Ascending aorta (tissue), 2 donors: Measurements from ENCODE around the gene ZBTB49. TPM values are rescaled to one million over a fixed set of nuclear protein-coding genes. Genes with fewer than 3 reads are reported as not detected.

Experiments
- DNase-seq, 2 donors: peaks; one replicate each; pipeline ENCODE4 v3.0.0-alpha.2; 2019; ENCODE audit warnings: low spot score in 2 of 2
- H3K27ac ChIP-seq, 2 donors: fragments of 200-600 bp; sonication (generic); one replicate each; pipeline ENCODE4 v1.5.1; 2016 to 2017; ENCODE audit warnings: mild to moderate bottlenecking in 1 of 2
- H3K27me3 ChIP-seq: fragments of 200-600 bp; sonication (generic); one replicate; pipeline ENCODE4 v1.5.1; 2017
- H3K36me3 ChIP-seq, 2 donors: fragments of 200-600 bp; sonication (generic); one replicate each; pipeline ENCODE4 v1.5.1; 2016
- H3K4me1 ChIP-seq, 2 donors: fragments of 200-600 bp; sonication (generic); one replicate each; pipeline ENCODE4 v1.5.1; 2016 to 2017; ENCODE audit warnings: mild to moderate bottlenecking in 1 of 2
- H3K4me3 ChIP-seq, 2 donors: fragments of 200-600 bp; sonication (generic); one replicate each; pipeline ENCODE4 v1.5.1; 2016 to 2017; ENCODE audit warnings: mild to moderate bottlenecking in 1 of 2
- H3K9me3 ChIP-seq, 2 donors: fragments of 200-600 bp; sonication (generic); one replicate each; pipeline ENCODE4 v1.5.1; 2016
- intact Hi-C: fragments of 100-400 bp; cut with DNase I; formaldehyde crosslinking; loops from one replicate; pipeline ENCODE4 v1.15.1; 2023
- total RNA-seq: library from RNA; depleted of rRNA; stranded (reverse); fragments of >200 nt; gene quantifications from one replicate; pipeline ENCODE4 v1.1.0, GENCODE V29; 2016
- TF ChIP-seq, protein P1 (sequence below), 3 experiments: fragments of 200-600 bp in 2 of 3; fragments of 450-650 bp in 1 of 3; sonication (generic) in 2 of 3; IDR thresholded peaks; one replicate each; pipeline ENCODE4 v1.5.1; 2016 to 2019; ENCODE audit warnings: antibody characterized with exemption in 3 of 3, mild to moderate bottlenecking in 1 of 3, moderate library complexity in 1 of 3

Gene ZBTB49
- total RNA-seq, 1 donor from 2014 or later = not detected

DNA sequence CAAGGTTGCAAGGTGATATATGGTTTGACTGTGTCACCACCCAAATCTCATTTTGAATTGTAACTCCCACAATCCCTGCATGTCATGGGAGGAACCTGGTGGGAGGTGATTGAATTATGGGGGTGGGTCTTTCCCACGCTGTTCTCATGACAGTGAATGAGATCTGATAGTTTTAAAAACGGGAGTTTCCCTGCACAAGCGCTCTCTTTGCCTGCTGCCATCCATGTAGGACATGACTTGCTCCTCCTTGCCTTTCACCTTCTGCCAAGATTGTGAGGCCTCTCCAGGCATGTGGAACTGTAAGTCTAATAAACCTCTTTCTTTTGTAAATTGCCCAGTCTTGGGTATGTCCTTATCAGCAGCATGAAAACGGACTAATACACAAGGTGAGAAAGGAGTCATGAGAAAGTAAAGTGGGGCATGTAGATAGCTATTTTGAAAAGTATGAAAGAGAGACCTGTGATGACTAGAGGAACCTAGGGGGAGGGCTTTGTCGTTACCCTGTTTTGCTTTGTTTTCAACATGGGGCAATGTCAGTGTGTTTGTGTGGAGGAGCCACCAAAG lies 6.3 kb downstream of the ZBTB49 start:
- Histone ChIP-seq H3K27me3 (no peaks in the 10 kb centered on the region), H3K27ac (no peak overlapping the region), H3K4me1 (no peaks in the 10 kb centered on the region), H3K4me3 (no peak overlapping the region), H3K36me3 (peaks cover 0 to 4% of the 10 kb centered on the region in 2 donors), H3K9me3 (no peaks in the 10 kb centered on the region)
- intact Hi-C loops = no loop called here
- no peak for DNase-seq
- TF ChIP-seq, protein P1, sequence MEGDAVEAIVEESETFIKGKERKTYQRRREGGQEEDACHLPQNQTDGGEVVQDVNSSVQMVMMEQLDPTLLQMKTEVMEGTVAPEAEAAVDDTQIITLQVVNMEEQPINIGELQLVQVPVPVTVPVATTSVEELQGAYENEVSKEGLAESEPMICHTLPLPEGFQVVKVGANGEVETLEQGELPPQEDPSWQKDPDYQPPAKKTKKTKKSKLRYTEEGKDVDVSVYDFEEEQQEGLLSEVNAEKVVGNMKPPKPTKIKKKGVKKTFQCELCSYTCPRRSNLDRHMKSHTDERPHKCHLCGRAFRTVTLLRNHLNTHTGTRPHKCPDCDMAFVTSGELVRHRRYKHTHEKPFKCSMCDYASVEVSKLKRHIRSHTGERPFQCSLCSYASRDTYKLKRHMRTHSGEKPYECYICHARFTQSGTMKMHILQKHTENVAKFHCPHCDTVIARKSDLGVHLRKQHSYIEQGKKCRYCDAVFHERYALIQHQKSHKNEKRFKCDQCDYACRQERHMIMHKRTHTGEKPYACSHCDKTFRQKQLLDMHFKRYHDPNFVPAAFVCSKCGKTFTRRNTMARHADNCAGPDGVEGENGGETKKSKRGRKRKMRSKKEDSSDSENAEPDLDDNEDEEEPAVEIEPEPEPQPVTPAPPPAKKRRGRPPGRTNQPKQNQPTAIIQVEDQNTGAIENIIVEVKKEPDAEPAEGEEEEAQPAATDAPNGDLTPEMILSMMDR (IDR thresholded peaks at IDR 0.05) = no peak

DNA sequence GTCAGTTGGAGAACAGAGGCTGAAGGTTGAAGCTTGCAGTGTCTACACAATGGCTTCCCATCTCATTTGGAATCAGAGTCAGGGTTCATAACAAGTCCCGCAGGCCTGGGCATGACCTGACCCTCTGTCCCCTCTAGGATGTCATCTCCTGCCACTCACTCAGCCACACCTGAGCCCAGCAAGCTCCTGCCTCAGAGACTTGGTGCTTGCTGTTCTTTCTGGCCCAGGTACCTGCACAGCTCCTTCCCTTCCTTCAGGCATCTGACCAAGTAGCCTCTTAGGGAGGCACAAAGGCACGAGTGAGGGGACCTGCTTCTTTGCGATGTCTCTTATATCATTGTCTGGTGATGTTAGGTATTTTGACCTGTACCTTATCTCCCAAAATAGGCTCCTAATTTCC lies 9.0 kb downstream of the ZBTB49 start:
- peaks cover 14 to 15% of the 10 kb centered on the region in 2 donors for H3K36me3 ChIP-seq
- intact Hi-C loops = no loop called here
- no peak overlapping the region for H3K27ac ChIP-seq
- H3K9me3 ChIP-seq = no peaks in the 10 kb centered on the region
- TF ChIP-seq, protein P1 (IDR thresholded peaks at IDR 0.05) = no peak
- no peaks in the 10 kb centered on the region for H3K4me1 ChIP-seq
- H3K4me3 ChIP-seq = no peak overlapping the region
- no peak for DNase-seq
- no peaks in the 10 kb centered on the region for H3K27me3 ChIP-seq

DNA sequence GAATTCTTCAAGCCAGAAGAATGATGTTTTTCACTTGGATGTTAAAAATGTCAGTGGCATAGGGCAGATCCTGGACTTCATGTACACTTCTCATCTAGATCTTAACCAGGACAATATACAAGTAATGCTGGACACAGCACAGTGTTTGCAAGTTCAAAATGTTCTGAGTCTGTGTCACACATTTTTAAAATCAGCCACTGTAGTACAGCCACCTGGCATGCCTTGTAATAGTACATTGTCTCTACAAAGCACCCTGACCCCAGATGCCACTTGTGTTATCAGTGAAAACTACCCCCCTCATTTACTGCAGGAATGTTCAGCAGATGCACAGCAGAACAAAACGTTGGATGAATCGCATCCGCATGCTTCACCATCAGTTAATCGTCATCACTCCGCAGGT lies 11.9 kb downstream of the ZBTB49 start:
- Histone ChIP-seq H3K27me3 (no peaks in the 10 kb centered on the region), H3K9me3 (no peaks in the 10 kb centered on the region), H3K4me1 (no peaks in the 10 kb centered on the region), H3K36me3 (peaks cover 24 to 28% of the 10 kb centered on the region in 2 donors), H3K4me3 (no peak overlapping the region), H3K27ac (no peak overlapping the region)
- DNase-seq = no peak
- TF ChIP-seq, protein P1 (IDR thresholded peaks at IDR 0.05) = no peak
- intact Hi-C loops = no loop called here

DNA sequence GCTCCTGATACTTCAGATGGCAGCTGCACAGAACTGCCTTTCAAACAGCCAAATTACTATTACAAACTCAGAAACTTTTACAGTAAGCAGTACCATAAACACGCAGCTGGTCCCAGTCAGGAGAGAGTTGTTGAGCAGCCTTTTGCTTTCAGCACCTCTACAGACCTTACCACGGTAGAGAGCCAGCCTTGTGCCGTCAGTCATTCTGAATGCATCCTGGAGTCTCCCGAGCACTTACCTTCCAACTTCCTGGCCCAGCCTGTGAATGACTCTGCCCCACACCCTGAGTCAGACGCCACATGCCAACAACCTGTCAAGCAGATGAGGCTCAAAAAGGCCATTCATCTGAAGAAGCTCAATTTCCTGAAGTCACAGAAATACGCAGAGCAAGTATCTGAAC lies 12.4 kb downstream of the ZBTB49 start:
- H3K9me3 ChIP-seq = no peaks in the 10 kb centered on the region
- TF ChIP-seq, protein P1 (IDR thresholded peaks at IDR 0.05) = no peak
- no peak for DNase-seq
- H3K27ac ChIP-seq = no peak overlapping the region
- H3K36me3 ChIP-seq = peaks cover 28 to 32% of the 10 kb centered on the region in 2 donors
- no peaks in the 10 kb centered on the region for H3K4me1 ChIP-seq
- intact Hi-C loops = no loop called here
- H3K4me3 ChIP-seq = no peak overlapping the region
- H3K27me3 ChIP-seq = no peaks in the 10 kb centered on the region

DNA sequence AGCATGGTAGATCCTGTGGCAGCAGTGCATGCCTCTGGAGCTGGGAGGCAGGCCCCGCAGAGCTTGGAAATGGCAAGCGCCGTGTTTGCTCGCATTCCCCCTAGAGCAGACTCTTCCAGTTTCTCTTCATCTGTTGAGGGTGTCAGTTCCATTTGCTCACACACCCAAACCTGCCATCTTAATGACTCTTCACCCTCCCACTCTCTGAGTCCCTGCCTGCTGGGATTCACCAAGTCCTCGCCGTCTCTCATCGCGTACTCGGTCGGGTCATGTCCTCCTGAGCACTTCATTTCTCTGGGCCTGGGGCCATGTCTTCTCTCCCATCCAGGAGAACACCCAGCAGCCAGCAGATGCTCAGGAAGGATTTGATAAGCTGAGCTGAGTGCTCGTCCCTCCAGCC lies 16.9 kb downstream of the ZBTB49 start:
- H3K27me3 ChIP-seq = no peaks in the 10 kb centered on the region
- H3K36me3 ChIP-seq = peaks cover 31 to 38% of the 10 kb centered on the region in 2 donors
- intact Hi-C loops = no loop called here
- no peak overlapping the region for H3K27ac ChIP-seq
- H3K9me3 ChIP-seq = no peaks in the 10 kb centered on the region
- H3K4me1 ChIP-seq = no peaks in the 10 kb centered on the region
- no peak overlapping the region for H3K4me3 ChIP-seq
- TF ChIP-seq, protein P1 (IDR thresholded peaks at IDR 0.05) = no peak
- no peak for DNase-seq
